Adrenal gland (tissue), 5 donors: ENCODE data around the gene GNPTG.
A peak's percentile ranks its signal among the peaks of the same experiment; 100 is the strongest.

Experiments
- POLR2A ChIP-seq, 2 donors: fragments of 450-650 bp; IDR thresholded peaks; one replicate each; pipeline ENCODE4 v1.6.1; 2017; ENCODE audit warnings: antibody characterized with exemption in 2 of 2, mild to moderate bottlenecking in 2 of 2, moderate library complexity in 1 of 2
- TF ChIP-seq, protein P1 (sequence below), 6 experiments: fragments of 450-650 bp in 4 of 6; fragments of 200-600 bp in 2 of 6; sonication (generic) in 1 of 6; IDR thresholded peaks; 1 replicate in 5 of 6; 2 replicates in 1 of 6; pipeline versions ENCODE4 v1.5.1 to v1.8.0; 2016 to 2021; ENCODE audit warnings: antibody characterized with exemption in 6 of 6, mild to moderate bottlenecking in 2 of 6, moderate library complexity in 1 of 6
- donor health status: DM: no; HTN: no; CAD: no.

- TF ChIP-seq, protein P1, sequence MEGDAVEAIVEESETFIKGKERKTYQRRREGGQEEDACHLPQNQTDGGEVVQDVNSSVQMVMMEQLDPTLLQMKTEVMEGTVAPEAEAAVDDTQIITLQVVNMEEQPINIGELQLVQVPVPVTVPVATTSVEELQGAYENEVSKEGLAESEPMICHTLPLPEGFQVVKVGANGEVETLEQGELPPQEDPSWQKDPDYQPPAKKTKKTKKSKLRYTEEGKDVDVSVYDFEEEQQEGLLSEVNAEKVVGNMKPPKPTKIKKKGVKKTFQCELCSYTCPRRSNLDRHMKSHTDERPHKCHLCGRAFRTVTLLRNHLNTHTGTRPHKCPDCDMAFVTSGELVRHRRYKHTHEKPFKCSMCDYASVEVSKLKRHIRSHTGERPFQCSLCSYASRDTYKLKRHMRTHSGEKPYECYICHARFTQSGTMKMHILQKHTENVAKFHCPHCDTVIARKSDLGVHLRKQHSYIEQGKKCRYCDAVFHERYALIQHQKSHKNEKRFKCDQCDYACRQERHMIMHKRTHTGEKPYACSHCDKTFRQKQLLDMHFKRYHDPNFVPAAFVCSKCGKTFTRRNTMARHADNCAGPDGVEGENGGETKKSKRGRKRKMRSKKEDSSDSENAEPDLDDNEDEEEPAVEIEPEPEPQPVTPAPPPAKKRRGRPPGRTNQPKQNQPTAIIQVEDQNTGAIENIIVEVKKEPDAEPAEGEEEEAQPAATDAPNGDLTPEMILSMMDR (IDR thresholded peaks at IDR 0.05): peak; percentile 67 to 83 (median 74)
- no peak for TF ChIP-seq POLR2A (IDR thresholded peaks at IDR 0.05)
Observed at GRCh38 chr16:1363501-1364041, 11.8 kb downstream of the GNPTG start.
